Peyer's patch (tissue), 4 donors: Measurements from ENCODE around the gene UCK1.
A peak's percentile ranks its signal among the peaks of the same experiment; 100 is the strongest.

Experiments used
- CTCF ChIP-seq, 6 experiments: fragments of 450-650 bp in 4 of 6; fragments of 200-600 bp in 2 of 6; sonication (generic) in 1 of 6; IDR thresholded peaks; one replicate each; pipeline ENCODE4 v1.5.1; 2017 to 2019; ENCODE audit warnings: antibody characterized with exemption in 6 of 6, mild to moderate bottlenecking in 3 of 6, moderate library complexity in 1 of 6
- POLR2A ChIP-seq, 2 donors: fragments of 450-650 bp; IDR thresholded peaks; one replicate each; pipeline ENCODE4 v1.5.1; 2017; ENCODE audit warnings: antibody characterized with exemption in 2 of 2, mild to moderate bottlenecking in 2 of 2, moderate library complexity in 2 of 2

GRCh38 chr9:131475956-131476776 lies 54.9 kb downstream of the UCK1 start:
- TF ChIP-seq CTCF (IDR thresholded peaks at IDR 0.05) (peak in 4 of 6 experiments; percentile 24 to 35 (median 33)), POLR2A (IDR thresholded peaks at IDR 0.05) (no peak)
